Neural progenitor cell (in vitro differentiated cells): ENCODE results near the gene KIF3B.

ENCODE experiments used
- CTCF ChIP-seq: fragments of 200-600 bp; sonication (generic); IDR thresholded peaks from 2 replicates; pipeline ENCODE4 v1.5.1; 2017; ENCODE audit warnings: antibody characterized with exemption, mild to moderate bottlenecking
- EZH2 ChIP-seq: fragments of 200-600 bp; sonication (generic); IDR thresholded peaks from 2 replicates; pipeline ENCODE4 v1.6.1; 2017; ENCODE audit warnings: antibody characterized with exemption, mild to moderate bottlenecking, moderate library complexity
- EZH2phosphoT487 ChIP-seq: fragments of 200-600 bp; sonication (generic); IDR thresholded peaks from 2 replicates; pipeline ENCODE4 v1.6.1; 2017; ENCODE audit warnings: antibody characterized with exemption

- TF ChIP-seq CTCF = no peak
- no peak for TF ChIP-seq EZH2
- TF ChIP-seq EZH2phosphoT487 = no peak
These were observed 5.8 kb upstream of the KIF3B start for GRCh38 chr20:32271620-32272019.
